Measurements from ENCODE around the gene CXCL17.

CXCL17 gene

DNA sequence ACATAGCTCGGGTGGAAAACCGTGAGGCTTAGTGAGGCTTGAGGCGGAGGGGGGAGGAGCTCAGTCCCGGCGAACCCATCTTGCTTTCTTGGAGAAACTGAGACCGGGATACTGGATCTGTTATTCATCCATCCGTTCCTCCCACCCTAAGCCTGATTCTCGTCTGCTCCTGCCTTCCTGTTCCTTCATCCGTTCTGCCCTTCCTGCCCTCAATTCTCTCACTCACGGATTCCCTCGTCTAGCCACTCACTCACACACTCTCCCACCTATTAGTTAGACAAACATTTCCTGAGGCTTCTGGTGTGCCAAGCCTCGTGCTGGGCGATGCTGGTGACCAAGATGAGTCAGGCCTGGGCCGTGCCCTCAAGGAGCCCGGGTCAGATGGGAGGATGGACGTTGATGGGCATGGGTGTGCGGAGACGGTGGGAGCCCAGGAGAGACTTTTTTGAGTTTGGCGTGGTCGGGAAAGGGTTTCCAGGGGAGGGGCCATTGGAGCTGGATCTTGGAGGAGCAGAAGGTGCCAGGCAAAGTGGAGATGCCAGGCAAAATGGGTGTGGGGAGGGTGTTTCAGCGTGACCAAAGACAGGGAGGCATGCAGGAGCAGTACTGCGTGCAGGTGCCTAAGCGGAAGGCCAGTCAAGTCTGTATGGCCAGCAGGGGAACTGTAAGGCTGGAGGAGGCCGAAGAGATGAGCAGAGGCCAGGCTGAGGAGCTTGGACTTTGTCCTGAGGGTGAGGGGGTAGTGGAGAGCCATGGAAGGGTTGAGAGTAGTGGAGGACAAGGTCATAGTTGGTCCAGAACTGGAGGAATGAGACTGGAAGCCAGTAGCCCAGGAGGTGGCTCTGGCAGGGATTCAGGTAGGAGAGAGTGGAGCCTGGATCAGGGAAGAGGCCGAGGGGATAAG, 45.2 kb downstream of the CXCL17 start:
- DNase-seq, result no peak

DNA sequence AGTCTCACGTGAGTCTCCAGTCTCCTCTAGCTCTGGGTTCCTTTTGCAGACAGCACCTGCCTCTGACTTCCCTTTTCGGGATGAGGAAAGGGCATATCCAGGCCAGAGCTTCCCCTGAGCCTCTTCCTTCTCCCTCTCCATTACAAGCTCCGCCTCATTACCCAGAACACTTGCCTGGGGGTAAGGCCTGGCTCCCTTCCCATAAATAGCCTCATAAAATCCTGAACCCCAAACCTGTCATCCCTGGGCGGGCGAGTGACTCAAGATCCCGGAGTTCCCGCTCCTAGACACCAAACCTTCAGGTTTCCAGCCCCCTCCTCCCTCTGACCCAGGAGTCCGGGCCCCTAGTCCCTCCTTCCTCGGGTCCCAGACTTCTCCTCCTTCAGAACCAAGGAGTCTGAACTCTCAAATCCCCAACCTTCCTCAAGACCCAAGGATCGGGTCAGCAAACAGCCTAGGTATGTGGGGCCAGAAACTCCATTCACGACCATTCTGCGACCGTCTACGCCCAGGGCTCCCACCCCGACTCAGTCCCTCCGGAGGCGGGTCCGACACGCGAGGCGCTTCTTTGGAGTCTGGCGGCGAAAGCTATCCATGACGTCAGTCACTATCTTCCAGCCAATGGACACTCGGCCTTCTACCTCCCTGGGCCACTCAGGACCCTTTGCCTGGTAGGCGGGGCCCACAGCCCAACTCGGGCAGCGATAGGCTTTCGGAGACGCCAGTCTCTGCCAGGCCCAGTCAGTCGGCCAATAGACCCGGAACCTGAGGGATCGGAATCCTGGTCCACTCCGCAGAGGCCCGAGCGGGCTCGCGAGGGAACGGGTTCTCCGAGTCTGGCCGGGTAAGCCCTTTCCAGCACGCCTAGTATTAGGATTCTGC, 46.1 kb downstream of the CXCL17 start:
- peak; percentile 99 for DNase-seq

DNA sequence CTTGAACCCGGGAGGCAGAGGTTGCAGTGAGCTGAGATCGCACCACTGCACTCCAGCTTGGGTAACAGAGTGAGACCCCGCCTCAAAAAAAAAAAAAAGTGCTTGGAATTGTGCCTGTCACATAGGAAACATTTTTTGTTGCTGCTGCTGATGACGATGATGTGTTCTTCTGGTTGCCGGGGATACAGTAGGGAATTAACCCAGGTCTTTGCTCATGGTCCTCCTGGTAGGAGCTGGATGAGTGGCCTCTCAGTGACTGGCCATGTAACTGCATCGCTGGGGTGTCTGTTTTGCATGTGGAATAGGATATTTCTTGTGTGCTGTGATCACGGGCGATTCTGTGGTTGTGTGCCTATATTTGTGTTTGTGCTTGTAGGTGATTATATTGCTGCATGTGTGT, 48.0 kb downstream of the CXCL17 start:
- DNase-seq, result no peak

DNA sequence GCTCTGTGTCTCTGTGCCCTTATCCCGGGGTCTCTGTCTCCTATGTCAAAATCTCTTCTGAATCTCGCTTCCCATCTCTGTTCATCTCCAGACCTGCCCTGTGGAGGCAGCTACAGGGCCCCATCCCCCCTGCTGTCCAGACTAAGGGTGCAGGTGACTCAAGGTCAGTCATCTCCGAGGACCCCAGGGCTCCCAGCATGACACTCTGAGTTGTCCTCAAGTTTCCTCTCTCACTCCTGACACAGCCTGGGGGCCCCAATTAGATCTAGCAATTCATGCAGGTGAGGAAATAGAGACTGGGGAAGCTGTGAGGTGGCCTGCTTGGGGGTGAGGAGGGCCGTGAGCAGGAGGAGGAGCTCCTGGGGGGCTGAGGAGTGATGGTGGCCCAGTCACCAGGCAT, 50.6 kb downstream of the CXCL17 start:
- no peak for DNase-seq

DNA sequence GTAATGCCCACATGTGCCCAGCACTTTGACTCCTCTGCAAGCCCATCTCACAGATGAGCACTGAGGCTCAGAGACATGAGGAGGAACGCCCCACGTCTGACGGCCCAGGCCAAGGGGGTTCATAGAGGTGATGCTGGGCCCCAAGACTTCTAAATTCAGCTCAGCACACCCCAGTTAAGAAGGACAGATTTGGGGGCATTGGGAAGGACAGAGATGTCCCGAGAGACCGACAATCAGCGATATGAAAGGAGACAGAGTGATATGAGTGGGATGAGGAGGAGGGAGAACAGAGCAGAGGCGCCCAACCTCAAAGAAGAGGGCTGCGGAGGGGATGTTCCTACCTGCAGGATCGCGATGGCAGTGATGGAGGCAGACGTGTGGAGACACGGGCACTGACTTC, 52.8 kb downstream of the CXCL17 start, which contains the start of gene CNFN:
TSS of gene CNFN (minus strand) at position 399 of the 400 bp plus-strand sequence. CDS start 1,260 bp downstream, outside the sequence.
- DNase-seq, result no peak

DNA sequence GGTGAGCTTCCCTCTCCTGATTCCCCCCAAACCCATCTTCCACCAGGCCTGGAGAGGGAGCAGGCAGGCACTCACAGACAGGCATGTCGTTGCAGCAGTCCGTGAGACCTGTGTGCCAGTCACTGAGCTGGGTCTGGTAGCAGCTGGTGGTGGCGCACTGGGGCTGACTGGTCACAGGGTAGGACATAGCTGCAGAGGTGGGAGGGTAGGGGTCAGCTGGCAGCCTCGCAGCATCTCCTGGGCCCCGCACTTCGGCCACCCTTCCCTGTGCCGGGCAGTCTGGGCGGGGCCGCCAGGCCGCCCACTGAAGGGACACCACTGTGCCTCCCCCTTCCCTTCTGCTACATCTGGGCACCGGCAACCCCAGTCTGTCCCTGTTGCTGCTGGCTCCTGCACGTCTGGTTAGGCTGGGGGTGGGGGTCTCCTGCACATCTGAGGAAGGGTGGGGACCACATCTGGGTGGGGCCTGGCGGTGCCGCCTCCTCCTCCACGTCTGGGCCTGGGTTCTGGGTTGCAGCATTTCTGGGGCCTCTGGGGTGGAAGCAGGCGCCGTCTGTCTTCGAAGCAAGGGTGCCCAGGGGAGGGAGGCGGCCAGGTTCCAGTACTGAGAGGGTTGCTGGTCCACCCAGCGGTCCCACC, 53.8 kb downstream of the CXCL17 start:
- DNase-seq, result no peak

DNA sequence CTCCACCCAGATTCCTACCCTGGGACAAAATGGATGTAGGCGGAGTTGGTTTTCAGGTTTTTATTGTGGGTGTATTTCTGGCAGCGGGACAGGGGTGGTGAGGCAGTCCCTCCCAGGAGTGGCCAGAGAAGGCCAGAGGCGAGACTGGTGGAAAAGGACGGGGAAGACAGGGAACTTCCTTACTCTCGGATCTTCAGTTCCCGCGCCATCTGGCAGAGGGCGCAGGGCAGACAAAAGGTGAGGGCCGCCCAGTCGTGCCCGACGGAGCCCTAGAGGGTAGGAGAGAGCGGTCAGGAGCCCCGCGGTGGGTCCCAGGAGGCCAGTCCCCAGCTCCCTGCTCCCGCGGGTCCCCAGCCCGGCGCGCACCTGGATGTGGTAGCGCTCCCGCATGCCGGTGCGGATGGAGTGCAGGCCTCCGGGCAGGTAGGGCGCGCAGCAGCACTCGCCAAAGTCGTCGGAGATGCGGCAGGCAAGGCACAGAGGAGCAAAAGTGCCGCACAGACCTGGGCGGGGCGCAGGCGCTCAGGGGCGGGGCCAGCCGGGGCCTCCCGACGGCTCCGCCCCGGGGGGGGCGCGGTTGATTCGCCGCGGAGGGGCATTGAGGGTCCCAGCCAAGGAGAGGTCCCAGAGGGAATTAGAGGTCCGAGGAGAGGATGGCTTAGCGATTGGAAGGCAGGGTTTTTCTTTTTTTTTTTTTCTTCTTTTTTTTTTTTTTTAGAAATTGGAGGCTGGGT, 55.6 kb downstream of the CXCL17 start:
- peak; percentile 40 for DNase-seq

DNA sequence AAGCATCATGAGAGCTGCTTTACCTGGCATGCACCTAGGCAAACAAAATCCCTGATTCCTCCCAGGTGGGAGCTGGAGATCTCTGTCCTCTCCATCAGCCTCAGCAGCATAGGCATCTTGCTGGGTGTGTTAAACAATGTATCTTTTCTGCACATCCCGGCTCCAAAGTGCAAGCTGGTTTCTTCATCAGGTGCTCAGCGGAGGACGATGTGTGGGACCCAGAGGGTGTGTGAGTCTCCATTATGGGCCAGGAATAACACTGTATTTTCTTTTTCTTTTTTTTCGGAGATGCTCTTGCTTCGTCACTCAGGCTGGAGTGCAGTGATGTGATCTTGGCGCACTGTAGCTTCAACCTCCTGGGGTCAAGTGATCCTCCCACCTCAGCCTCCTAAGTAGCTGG, 62.6 kb downstream of the CXCL17 start:
- no peak for DNase-seq

Data from fibroblast of skin of abdomen (primary cell).